Epithelial cell of proximal tubule (primary cell): ENCODE measurements around the gene PTPN2. TPM values are rescaled to one million over a fixed set of nuclear protein-coding genes. Genes with fewer than 3 reads are reported as not detected.

Source experiments
- DNase-seq: peaks from one replicate; pipeline ENCODE4 v3.0.0-alpha.2; 2011; ENCODE audit warnings: low read depth
- H3K4me3 ChIP-seq: 2 replicates; pipeline ENCODE4 v1.5.1; 2011; ENCODE audit warnings: low read depth, mild to moderate bottlenecking, low read length
- CTCF ChIP-seq: conservative IDR thresholded peaks from 2 replicates; pipeline ENCODE4 v1.5.1; 2012; ENCODE audit warnings: low read depth, mild to moderate bottlenecking, low read length
- total RNA-seq: library from RNA; depleted of rRNA; stranded (reverse); fragments of >200 nt; gene quantifications from 2 replicates; pipeline ENCODE4 v1.2.3, GENCODE V29; 2015

The PTPN2 gene
- total RNA-seq, 1 donor from 2014 or later: 54.0 TPM

DNA sequence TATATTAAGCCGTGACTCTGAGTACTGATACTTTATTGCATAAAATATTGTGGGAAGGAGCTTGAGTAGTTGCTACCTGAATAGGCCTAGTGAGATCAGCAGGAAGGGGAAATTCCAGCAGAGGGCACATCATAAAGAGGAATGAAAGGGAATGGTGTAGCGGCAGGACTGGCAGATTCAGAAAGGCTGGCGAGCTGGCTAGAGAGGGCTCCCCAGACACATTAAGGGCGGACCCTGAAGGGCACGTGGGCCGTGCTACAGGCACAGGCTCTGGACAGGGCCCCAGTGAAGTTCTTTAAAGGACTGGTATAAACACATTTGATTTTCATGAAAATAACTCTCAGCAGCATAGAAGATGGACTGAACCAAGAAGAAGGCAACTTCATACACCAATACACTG is 43.0 kb downstream of the PTPN2 start:
- H3K4me3 ChIP-seq: no peak overlapping the region
- TF ChIP-seq CTCF: peak; percentile 32
- DNase-seq: no peak

DNA sequence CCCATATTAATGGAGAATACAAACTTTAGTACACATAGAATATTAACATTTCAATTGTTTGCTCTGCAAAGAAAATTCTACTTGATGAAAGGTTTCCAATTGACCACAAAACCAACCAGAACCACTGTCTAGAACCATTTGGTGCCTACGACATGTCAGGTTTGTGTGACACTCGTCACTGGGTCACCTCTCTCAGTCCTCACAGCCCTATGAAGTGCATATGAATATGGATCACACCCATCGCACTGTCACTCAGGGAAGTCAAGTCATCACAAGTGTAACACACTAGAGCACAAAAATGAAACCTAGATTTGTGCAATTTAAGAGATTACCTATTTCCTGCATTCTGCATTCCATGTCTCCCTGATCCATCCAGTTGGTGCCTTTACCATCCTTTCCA is 43.7 kb downstream of the PTPN2 start:
- H3K4me3 ChIP-seq: no peak overlapping the region
- TF ChIP-seq CTCF: no peak
- no peak for DNase-seq

GRCh38 chr18:12839526-12840196 is 44.4 kb downstream of the PTPN2 start:
- no peak for DNase-seq
- no peak overlapping the region for H3K4me3 ChIP-seq
- TF ChIP-seq CTCF: no peak

DNA sequence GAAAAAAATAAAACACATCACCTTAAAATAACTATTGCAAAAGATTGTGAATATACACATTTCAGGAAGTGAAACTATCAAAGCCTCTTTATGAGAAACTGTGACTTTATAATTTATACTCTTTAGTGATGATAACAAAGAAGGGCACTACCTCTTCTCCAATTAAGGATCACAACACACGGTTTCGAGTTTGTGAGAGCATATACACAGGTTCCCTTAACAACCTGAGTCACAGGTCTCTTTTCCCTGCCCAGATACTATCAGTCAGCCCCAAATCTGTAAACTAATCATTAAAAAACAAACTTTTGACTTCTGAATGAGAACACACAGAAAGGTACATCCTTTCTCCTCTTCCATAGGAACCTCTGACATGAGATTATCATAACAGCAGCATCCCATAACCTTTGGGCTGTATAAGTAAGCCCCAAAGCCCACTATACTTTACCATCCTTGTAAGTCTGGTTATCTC is 44.9 kb downstream of the PTPN2 start:
- no peak overlapping the region for H3K4me3 ChIP-seq
- DNase-seq: no peak
- no peak for TF ChIP-seq CTCF

- DNase-seq: peak; percentile 95
- H3K4me3 ChIP-seq: peak overlapping the region; percentile 38
- TF ChIP-seq CTCF: no peak
Observed at GRCh38 chr18:12838178-12838634, 45.8 kb downstream of the PTPN2 start.

DNA sequence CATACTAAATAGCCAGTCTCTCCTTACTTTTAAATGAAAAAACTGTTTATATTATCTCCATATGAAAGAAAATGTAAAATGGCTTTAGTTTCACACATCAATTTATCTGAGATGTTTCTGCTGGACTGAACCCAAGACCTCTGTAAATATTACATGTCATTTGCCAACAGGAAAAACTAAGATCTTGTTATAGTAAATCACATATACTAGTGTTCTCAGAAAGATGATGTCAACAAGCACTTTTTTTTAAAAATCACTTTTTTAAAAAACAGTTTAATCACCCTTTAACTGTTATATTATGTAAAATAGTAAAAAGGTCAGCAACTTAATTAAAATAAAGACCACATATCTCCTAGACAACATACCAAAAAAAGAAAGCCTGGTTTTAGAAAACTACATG is 46.3 kb downstream of the PTPN2 start:
- no peak overlapping the region for H3K4me3 ChIP-seq
- DNase-seq: no peak
- no peak for TF ChIP-seq CTCF

GRCh38 chr18:12836551-12836950 is 47.5 kb downstream of the PTPN2 start:
- H3K4me3 ChIP-seq: no peak overlapping the region
- no peak for TF ChIP-seq CTCF
- no peak for DNase-seq
